Measurements from ENCODE around the gene SULT1E1. TPM values are rescaled to one million over a fixed set of nuclear protein-coding genes. Genes with fewer than 3 reads are reported as not detected.

SULT1E1 gene
- total RNA-seq, 1 experiment from 2014 or later, result not detected

- TF ChIP-seq AFF4 (CRISPR knock-in tag; IDR thresholded peaks at IDR 0.05; ENCODE audit: borderline replicate concordance), result no peak
- no peak for TF ChIP-seq NR2C2 (CRISPR knock-in tag; IDR thresholded peaks at IDR 0.05)
Measured at GRCh38 chr4:69878250-69878649, 18.3 kb upstream of the SULT1E1 start (continued).

GRCh38 chr4:69877453-69877852 lies 17.5 kb upstream of the SULT1E1 start:
- DNase-seq (ENCODE audit: low spot score) (no peak), ATAC-seq (no peak)
- POLR2A ChIA-PET, result no interaction called here
- Mint-ChIP-seq H3K36me3 (no peaks in the 10 kb centered on the region; the same call in 1 of the 2 replicates), H3K4me3 (no peak overlapping the region), H3K4me1 (peaks cover 6% of the 10 kb centered on the region), H3K27ac (no peak overlapping the region), H3K9me3 (no peaks in the 10 kb centered on the region), H3K27me3 (ENCODE audit: low read depth) (no peaks in the 10 kb centered on the region)
- CTCF ChIA-PET, result no interaction called here
- TF ChIP-seq ZBTB43 (CRISPR knock-in tag; IDR thresholded peaks at IDR 0.05), result no peak
- TF ChIP-seq FOXK1 (CRISPR knock-in tag; IDR thresholded peaks at IDR 0.05), result no peak
- no peak for TF ChIP-seq E2F1 (CRISPR knock-in tag; IDR thresholded peaks at IDR 0.05)
- TF ChIP-seq GABPB1 (CRISPR knock-in tag; IDR thresholded peaks at IDR 0.05), result no peak
- TF ChIP-seq CREB1 (CRISPR knock-in tag; IDR thresholded peaks at IDR 0.05), result no peak
- no peak for TF ChIP-seq ZNF263 (CRISPR knock-in tag; IDR thresholded peaks at IDR 0.05; ENCODE audit: low read depth)
- no peak for TF ChIP-seq FOXP1 (CRISPR knock-in tag; IDR thresholded peaks at IDR 0.05; ENCODE audit: borderline replicate concordance)
- TF ChIP-seq AR (CRISPR knock-in tag; IDR thresholded peaks at IDR 0.05), result no peak
- TF ChIP-seq ATF6 (CRISPR knock-in tag; IDR thresholded peaks at IDR 0.05), result no peak
- TF ChIP-seq CTCF (IDR thresholded peaks at IDR 0.05), result no peak
- no peak for TF ChIP-seq ZMAT4 (CRISPR knock-in tag; IDR thresholded peaks at IDR 0.05)
- no peak for TF ChIP-seq OVOL2 (CRISPR knock-in tag; IDR thresholded peaks at IDR 0.05; ENCODE audit: borderline replicate concordance)
- no peak for TF ChIP-seq IRF1 (CRISPR knock-in tag; IDR thresholded peaks at IDR 0.05)
- TF ChIP-seq ATF3 (CRISPR knock-in tag; conservative IDR thresholded peaks at IDR 0.05), result no peak
- TF ChIP-seq TCF7 (CRISPR knock-in tag; IDR thresholded peaks at IDR 0.05; ENCODE audit: low read depth), result no peak
- no peak for TF ChIP-seq MYBL2 (CRISPR knock-in tag; IDR thresholded peaks at IDR 0.05)
- no peak for TF ChIP-seq ZNF396 (CRISPR knock-in tag; IDR thresholded peaks at IDR 0.05; ENCODE audit: borderline replicate concordance)
